Measurements from ENCODE around the gene DDX53. TPM values are rescaled to one million over a fixed set of nuclear protein-coding genes. Genes with fewer than 3 reads are reported as not detected.

Gene DDX53
- total and polyA plus RNA-seq, 2 donors (not counting 1 experiment from before 2014, with no cell fraction given) = not detected

DNA sequence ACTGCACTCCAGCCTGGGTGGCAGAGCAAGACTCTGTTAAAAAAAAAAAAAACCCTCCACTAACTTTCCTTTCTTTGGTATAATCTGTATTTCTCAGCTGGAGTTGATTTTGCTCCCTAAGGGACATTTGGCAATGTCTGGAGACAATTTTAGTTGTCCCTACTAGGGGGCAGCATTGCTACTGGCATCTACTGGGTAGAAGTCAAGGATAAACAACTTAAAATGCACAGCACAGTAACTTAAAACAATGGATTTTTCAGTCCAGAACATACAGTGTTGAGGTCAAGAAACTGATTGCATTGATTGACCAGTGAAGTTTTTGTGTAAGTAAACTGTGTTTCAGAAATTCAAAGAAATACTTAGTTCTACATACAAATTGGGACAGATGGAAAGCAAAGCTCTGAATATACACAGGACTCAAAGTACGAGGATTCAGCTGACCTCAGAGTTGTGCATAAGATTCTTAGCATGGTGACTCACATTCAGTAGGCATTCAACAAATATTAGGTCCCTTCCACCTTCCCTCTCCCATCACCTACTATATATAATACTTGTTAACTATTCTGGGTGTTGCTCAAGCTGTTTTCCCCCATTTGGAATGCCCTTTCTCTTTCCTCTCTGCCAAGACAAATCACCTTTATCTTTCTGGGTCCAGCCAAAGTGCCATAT lies 8.8 kb downstream of the DDX53 start:
- no peaks in the 10 kb centered on the region for H3K27me3 Mint-ChIP-seq
- Histone ChIP-seq H2AFZ (ENCODE audit: insufficient read depth, low read depth, low read length, poor library complexity, severe bottlenecking) (no peak overlapping the region), H3K4me1 (ENCODE audit: control insufficient read depth in 2 of 2, insufficient read depth in 2 of 2, low read length in 2 of 2) (no peaks in the 10 kb centered on the region), H3K9ac (ENCODE audit: low read length) (no peak overlapping the region), H3K36me3 (replicated peaks in 1 of 2; ENCODE audit: control extremely low read depth in 1 of 2, control insufficient read depth in 1 of 2, extremely low read depth in 1 of 2, insufficient read depth in 2 of 2, low read length in 1 of 2) (no peaks in the 10 kb centered on the region), H3K27ac (ENCODE audit: low read length in 2 of 2) (no peak overlapping the region), H3K79me2 (ENCODE audit: control insufficient read depth, insufficient read depth, low read length) (no peaks in the 10 kb centered on the region), H3K4me2 (replicated peaks; ENCODE audit: low read depth, low read length, poor library complexity, severe bottlenecking) (no peak overlapping the region), H4K20me1 (ENCODE audit: control insufficient read depth, insufficient read depth, low read length, poor library complexity, severe bottlenecking) (no peaks in the 10 kb centered on the region), H3K27me3 (replicated peaks in 1 of 4; ENCODE audit: control extremely low read depth in 1 of 4, control insufficient read depth in 3 of 4, insufficient read depth in 4 of 4, low read length in 3 of 4) (no peaks in the 10 kb centered on the region), H3K4me3 (ENCODE audit: control extremely low read depth in 1 of 5, extremely low read depth in 1 of 5, insufficient read depth in 1 of 5, low read depth in 2 of 5, low read length in 4 of 5) (no peak overlapping the region), H3K9me3 (ENCODE audit: control extremely low read depth in 1 of 3, control insufficient read depth in 2 of 3, insufficient read depth in 1 of 3, low read length in 2 of 3) (peaks cover 0 to 6% (median 0%) of the 10 kb centered on the region in 3 donors)
- no peak overlapping the region for H3K4me3 Mint-ChIP-seq
- ATAC-seq (ENCODE audit: low read depth) (no peak), DNase-seq (no peak)
- no CpG with 5 or more reads among the region's 1 CpG for WGBS (ENCODE audit: insufficient coverage)
- H3K4me1 Mint-ChIP-seq = no peaks in the 10 kb centered on the region
- intact Hi-C loops (cut with micrococcal nuclease) = no loop called here
- H3K9me3 Mint-ChIP-seq (ENCODE audit: insufficient read depth) = no peaks in the 10 kb centered on the region
- CTCF ChIA-PET = no interaction called here
- TF ChIP-seq EZH2 (IDR thresholded peaks at IDR 0.05; ENCODE audit: borderline replicate concordance, insufficient read depth, low read depth, low read length, poor library complexity, severe bottlenecking) = no peak
- TF ChIP-seq CTCF (IDR thresholded peaks at IDR 0.05) = no peak
- POLR2A ChIA-PET = no interaction called here
- H3K27ac Mint-ChIP-seq = no peak overlapping the region

DNA sequence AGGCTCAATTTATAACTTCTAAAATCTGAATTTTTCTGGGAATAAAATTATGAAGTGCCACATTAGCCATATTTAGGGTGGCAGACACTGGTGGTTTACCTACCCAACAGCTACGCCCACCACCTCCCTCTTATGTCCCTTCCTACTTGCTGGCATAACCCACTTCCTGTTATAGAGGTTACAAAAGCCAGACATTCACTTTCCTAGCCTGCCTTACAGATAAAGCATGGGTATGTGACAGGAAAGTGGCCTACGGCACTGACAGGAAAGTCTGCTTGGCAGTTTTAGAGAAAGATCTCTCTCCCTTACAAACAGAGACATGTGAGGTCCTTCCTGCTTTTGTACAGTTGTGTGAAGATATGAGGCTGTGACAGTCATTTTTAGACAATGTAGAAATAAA lies 12.4 kb downstream of the DDX53 start:
- Histone ChIP-seq H2AFZ (ENCODE audit: insufficient read depth, low read depth, low read length, poor library complexity, severe bottlenecking) (no peak overlapping the region), H3K9ac (ENCODE audit: low read length) (no peak overlapping the region), H3K36me3 (replicated peaks in 1 of 2; ENCODE audit: control extremely low read depth in 1 of 2, control insufficient read depth in 1 of 2, extremely low read depth in 1 of 2, insufficient read depth in 2 of 2, low read length in 1 of 2) (no peaks in the 10 kb centered on the region), H3K4me2 (replicated peaks; ENCODE audit: low read depth, low read length, poor library complexity, severe bottlenecking) (no peak overlapping the region), H3K79me2 (ENCODE audit: control insufficient read depth, insufficient read depth, low read length) (no peaks in the 10 kb centered on the region), H3K27ac (ENCODE audit: low read length in 2 of 2) (no peak overlapping the region), H3K4me1 (ENCODE audit: control insufficient read depth in 2 of 2, insufficient read depth in 2 of 2, low read length in 2 of 2) (no peaks in the 10 kb centered on the region), H4K20me1 (ENCODE audit: control insufficient read depth, insufficient read depth, low read length, poor library complexity, severe bottlenecking) (no peaks in the 10 kb centered on the region), H3K27me3 (replicated peaks in 1 of 4; ENCODE audit: control extremely low read depth in 1 of 4, control insufficient read depth in 3 of 4, insufficient read depth in 4 of 4, low read length in 3 of 4) (no peaks in the 10 kb centered on the region), H3K9me3 (ENCODE audit: control extremely low read depth in 1 of 3, control insufficient read depth in 2 of 3, insufficient read depth in 1 of 3, low read length in 2 of 3) (no peaks in the 10 kb centered on the region), H3K4me3 (ENCODE audit: control extremely low read depth in 1 of 5, extremely low read depth in 1 of 5, insufficient read depth in 1 of 5, low read depth in 2 of 5, low read length in 4 of 5) (no peak overlapping the region)
- Mint-ChIP-seq H3K4me3 (no peak overlapping the region), H3K4me1 (no peaks in the 10 kb centered on the region), H3K27me3 (no peaks in the 10 kb centered on the region), H3K9me3 (ENCODE audit: insufficient read depth) (no peaks in the 10 kb centered on the region), H3K27ac (no peak overlapping the region)
- ChIA-PET POLR2A (no interaction called here), CTCF (no interaction called here)
- TF ChIP-seq EZH2 (IDR thresholded peaks at IDR 0.05; ENCODE audit: borderline replicate concordance, insufficient read depth, low read depth, low read length, poor library complexity, severe bottlenecking) (no peak), CTCF (IDR thresholded peaks at IDR 0.05) (no peak)
- DNase-seq (no peak), ATAC-seq (ENCODE audit: low read depth) (no peak)
- WGBS (ENCODE audit: insufficient coverage) = no CpG with 5 or more reads among the region's 2 CpGs
- intact Hi-C loops (cut with micrococcal nuclease) = no loop called here

All from B cell (primary cell).